T-helper 2 cell (primary cell): Measurements from ENCODE around the gene PPHLN1.
A peak's percentile ranks its signal among the peaks of the same experiment; 100 is the strongest.
"Not testable (repeated sequence)": the region's sequence is repeated elsewhere in the genome, so short reads cannot be mapped to it uniquely, and the experiment has no call there.

ENCODE experiments used
- DNase-seq, 5 experiments: peaks; one replicate each; pipeline versions ENCODE4 v3.0.0 to v3.0.0-alpha.2; 2012 to 2022

The PPHLN1 gene

GRCh38 chr12:42323856-42324255 is 2.1 kb upstream of the PPHLN1 start:
- DNase-seq: peak in 1 of 5 experiments; percentile 4

- no peak for DNase-seq
Observed at GRCh38 chr12:42325326-42325652, 678 bp upstream of the PPHLN1 start.

GRCh38 chr12:42326541-42327226 is 717 bp downstream of the PPHLN1 start:
- peak in 1 of 5 experiments; percentile 34 for DNase-seq

- no peak for DNase-seq
Observed at GRCh38 chr12:42327227-42327590, 1.2 kb downstream of the PPHLN1 start.

GRCh38 chr12:42330097-42330496 is 4.1 kb downstream of the PPHLN1 start:
- not testable (repeated sequence) for DNase-seq

- DNase-seq: peak in 1 of 5 experiments; percentile 50
Observed at GRCh38 chr12:42332301-42333285, 6.6 kb downstream of the PPHLN1 start.

- DNase-seq: no peak
Observed at GRCh38 chr12:42336286-42336685, 10.3 kb downstream of the PPHLN1 start.

- no peak for DNase-seq
Observed at GRCh38 chr12:42338280-42338679, 12.3 kb downstream of the PPHLN1 start.

GRCh38 chr12:42342028-42342427 is 16.1 kb downstream of the PPHLN1 start:
- DNase-seq: no peak

- peak in 1 of 5 experiments; percentile 13 for DNase-seq
Observed at GRCh38 chr12:42343721-42344120, 17.8 kb downstream of the PPHLN1 start.

GRCh38 chr12:42346403-42347002 is 20.5 kb downstream of the PPHLN1 start:
- no peak for DNase-seq

- DNase-seq: not testable (repeated sequence)
Observed at GRCh38 chr12:42349119-42350020, 23.4 kb downstream of the PPHLN1 start.

GRCh38 chr12:42350021-42350407 is 24.0 kb downstream of the PPHLN1 start:
- not testable (repeated sequence) for DNase-seq

GRCh38 chr12:42356344-42356743 is 30.4 kb downstream of the PPHLN1 start:
- DNase-seq: no peak

- DNase-seq: peak in 1 of 5 experiments; percentile 38
Observed at GRCh38 chr12:42360747-42361403, 34.9 kb downstream of the PPHLN1 start.

GRCh38 chr12:42361909-42362646 is 36.1 kb downstream of the PPHLN1 start:
- no peak for DNase-seq

- DNase-seq: no peak
Observed at GRCh38 chr12:42362647-42363260, 36.8 kb downstream of the PPHLN1 start.

- DNase-seq: no peak
Observed at GRCh38 chr12:42364692-42365091, 38.7 kb downstream of the PPHLN1 start.

GRCh38 chr12:42365486-42365885 is 39.5 kb downstream of the PPHLN1 start:
- DNase-seq: no peak

- no peak for DNase-seq
Observed at GRCh38 chr12:42370013-42370412, 44.0 kb downstream of the PPHLN1 start.
